Measurements from ENCODE around the gene KCNH2.
"Not testable (repeated sequence)": the region's sequence is repeated elsewhere in the genome, so short reads cannot be mapped to it uniquely, and the experiment has no call there.

Gene KCNH2, protein sequence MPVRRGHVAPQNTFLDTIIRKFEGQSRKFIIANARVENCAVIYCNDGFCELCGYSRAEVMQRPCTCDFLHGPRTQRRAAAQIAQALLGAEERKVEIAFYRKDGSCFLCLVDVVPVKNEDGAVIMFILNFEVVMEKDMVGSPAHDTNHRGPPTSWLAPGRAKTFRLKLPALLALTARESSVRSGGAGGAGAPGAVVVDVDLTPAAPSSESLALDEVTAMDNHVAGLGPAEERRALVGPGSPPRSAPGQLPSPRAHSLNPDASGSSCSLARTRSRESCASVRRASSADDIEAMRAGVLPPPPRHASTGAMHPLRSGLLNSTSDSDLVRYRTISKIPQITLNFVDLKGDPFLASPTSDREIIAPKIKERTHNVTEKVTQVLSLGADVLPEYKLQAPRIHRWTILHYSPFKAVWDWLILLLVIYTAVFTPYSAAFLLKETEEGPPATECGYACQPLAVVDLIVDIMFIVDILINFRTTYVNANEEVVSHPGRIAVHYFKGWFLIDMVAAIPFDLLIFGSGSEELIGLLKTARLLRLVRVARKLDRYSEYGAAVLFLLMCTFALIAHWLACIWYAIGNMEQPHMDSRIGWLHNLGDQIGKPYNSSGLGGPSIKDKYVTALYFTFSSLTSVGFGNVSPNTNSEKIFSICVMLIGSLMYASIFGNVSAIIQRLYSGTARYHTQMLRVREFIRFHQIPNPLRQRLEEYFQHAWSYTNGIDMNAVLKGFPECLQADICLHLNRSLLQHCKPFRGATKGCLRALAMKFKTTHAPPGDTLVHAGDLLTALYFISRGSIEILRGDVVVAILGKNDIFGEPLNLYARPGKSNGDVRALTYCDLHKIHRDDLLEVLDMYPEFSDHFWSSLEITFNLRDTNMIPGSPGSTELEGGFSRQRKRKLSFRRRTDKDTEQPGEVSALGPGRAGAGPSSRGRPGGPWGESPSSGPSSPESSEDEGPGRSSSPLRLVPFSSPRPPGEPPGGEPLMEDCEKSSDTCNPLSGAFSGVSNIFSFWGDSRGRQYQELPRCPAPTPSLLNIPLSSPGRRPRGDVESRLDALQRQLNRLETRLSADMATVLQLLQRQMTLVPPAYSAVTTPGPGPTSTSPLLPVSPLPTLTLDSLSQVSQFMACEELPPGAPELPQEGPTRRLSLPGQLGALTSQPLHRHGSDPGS

DNA sequence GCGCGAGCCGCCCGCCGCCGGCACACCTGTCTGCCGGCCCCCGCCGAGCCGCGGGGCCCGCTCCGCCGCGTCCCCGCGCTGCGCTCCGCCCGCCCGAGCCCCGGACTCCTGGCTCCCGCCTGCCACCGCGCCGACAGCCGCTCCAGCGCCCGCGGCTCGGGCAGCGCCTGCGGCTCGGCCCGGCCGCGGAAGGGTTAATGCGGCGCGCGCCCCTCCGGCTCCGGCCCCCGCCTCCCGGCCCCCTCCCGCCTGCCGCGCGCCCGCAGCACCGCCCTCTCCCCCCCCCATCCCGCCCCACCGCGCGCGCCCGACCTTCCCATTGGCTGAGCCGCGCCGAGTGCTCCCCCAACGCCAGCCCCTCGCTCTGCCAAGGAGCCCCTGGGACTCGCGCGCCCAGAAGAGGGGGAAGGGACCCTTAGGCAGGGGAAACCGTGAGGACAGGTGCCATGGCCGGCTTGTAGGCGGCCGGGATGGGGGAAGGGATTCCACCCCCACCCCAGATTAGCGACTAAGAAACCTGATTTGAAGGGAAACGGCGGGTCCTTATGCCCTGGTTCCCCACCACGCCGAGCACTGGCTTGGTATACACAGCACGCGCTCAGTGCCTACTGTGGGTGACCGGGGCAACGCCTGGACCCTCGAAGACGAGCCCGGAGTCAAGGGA is at the start of gene KCNH2:
TSS of gene KCNH2 (minus strand) at position 196 of the 664 bp plus-strand sequence. CDS start 408 bp downstream, outside the sequence.
- TF ChIP-seq, protein P1, sequence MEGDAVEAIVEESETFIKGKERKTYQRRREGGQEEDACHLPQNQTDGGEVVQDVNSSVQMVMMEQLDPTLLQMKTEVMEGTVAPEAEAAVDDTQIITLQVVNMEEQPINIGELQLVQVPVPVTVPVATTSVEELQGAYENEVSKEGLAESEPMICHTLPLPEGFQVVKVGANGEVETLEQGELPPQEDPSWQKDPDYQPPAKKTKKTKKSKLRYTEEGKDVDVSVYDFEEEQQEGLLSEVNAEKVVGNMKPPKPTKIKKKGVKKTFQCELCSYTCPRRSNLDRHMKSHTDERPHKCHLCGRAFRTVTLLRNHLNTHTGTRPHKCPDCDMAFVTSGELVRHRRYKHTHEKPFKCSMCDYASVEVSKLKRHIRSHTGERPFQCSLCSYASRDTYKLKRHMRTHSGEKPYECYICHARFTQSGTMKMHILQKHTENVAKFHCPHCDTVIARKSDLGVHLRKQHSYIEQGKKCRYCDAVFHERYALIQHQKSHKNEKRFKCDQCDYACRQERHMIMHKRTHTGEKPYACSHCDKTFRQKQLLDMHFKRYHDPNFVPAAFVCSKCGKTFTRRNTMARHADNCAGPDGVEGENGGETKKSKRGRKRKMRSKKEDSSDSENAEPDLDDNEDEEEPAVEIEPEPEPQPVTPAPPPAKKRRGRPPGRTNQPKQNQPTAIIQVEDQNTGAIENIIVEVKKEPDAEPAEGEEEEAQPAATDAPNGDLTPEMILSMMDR (IDR thresholded peaks at IDR 0.05; ENCODE audit: low read depth, low read length): no peak
- DNase-seq (ENCODE audit: extremely low read depth, low read depth): no peak

DNA sequence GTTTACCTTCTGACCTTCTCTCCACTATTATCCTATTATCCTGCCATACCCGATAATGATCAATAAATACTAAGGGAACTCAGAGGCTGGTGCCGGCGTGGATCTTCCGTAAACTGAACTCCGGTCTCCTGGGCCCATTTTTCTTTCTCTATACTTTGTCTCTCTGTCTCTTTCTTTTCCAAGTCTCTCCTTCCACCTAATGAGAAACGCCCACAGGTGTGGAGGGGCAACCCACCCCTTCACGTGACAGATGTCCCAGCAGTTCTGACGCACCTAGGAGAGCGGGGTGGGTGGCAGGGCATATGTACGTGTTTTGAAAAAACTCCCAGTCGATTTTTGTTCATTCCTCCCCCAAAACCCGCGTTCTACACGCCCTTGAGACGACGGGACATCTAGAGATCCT is 49.6 kb upstream of the KCNH2 start:
- not testable (repeated sequence) for DNase-seq (ENCODE audit: extremely low read depth, low read depth)

DNA sequence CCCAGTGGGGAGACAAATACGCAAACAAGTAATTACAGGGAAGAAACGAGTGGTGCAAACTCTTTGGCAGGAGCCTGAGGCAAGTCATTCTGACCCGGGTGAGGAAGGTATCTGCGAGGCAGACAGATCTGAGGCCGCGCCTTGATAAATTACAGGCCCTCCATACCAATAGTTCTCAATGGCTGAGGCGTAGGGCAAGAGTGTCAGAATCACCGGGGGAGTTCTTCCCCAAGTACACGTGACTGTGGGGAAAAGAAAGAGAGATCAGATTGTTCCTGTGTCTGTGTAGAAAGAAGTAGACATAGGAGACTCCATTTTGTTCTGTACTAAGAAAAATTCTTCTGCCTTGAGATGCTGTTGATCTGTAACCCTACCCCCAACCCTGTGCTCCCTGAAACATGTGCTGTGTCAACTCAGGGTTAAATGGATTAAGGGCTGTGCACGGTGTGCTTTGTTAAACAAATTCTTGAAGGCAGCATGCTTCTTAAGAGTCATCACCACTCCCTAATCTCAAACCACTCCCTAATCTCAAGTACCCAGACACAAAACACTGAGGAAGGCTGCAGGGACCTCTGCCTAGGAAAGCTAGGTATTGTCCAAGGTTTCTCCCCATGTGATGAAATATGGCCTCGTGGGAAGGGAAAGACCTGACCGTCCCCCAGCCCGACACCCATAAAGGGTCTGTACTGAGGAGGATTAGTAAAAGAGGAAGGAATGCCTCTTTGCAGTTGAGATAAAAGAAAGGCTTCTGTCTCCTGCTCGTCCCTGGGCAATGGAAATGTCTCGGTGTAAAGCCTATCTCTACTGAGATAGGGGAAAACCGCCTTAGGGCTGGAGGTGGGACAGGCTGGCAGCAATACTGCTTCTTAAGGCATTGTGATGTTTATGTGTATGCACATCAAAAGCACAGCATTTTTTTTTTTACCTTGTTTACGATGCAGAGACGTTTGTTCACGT is 48.9 kb upstream of the KCNH2 start:
- not testable (repeated sequence) for DNase-seq (ENCODE audit: extremely low read depth, low read depth)

DNA sequence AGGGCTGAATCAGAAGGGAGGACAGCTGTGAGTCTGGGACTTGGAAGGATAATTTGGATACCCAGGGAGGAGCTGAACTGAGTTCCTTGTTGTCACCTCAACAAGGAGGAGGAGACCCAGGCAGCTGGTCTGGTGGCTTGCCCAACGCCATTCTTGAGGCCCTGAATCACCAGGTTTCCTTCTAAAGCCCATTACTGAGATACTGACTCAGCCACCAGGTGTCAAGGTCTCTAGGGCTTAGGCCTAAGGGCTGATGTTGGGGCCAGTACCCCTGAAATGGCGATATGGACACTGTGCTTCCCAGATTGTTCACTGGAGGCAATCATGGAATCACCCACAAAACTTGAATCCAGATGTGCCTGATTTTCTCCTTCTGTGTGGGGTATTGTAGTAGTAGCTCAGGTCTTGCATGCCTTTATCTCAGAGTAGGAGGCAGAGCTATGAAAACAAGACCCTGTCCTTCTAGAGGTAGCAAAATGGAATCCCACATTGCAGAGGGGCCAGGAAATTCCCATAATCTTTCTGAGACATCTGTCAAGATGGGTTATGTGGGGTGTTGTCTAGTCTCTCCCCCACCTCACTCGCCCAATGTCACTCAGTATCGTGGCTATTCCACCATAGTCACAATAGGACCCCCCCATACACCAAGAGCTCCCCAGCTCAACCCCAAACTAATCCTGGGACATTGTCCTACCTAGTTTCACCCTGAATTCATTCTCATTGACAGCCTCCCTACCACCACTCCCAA is 48.0 kb upstream of the KCNH2 start:
- TF ChIP-seq, protein P1 (IDR thresholded peaks at IDR 0.05; ENCODE audit: low read depth, low read length): no peak
- no peak for DNase-seq (ENCODE audit: extremely low read depth, low read depth)

DNA sequence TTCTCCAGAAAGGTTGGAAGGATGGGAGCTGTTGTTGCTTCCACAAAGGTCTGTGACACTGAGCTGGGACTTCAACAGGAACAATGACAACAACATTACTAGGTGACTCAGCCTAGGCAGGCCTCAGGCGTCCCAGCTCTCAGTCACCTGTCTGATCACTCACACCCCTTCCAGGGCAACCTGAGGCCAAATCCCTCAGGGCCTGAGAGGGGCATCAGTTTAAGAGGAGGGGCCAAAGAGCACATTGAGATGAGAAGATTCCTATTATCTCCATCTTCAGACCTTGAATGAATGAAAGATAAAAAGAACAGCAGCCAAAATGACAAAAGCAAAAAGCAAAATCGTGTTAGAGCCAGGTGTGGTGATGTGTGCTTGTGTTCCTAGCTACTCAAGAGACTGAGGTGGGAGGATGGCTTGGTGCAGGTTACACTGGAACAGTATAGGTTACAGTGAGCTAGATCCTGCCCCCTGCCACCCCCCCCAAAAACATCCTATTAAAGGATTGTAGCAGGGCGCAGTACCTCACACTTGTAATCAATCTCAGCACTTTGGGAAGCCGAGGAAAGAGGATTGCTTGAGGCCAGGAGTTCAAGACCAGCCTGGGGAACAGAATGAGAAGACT is 46.4 kb upstream of the KCNH2 start, which contains the start of gene ATG9B:
TSS of gene ATG9B (minus strand) at position 60 of the 622 bp plus-strand sequence. CDS start 71 bp downstream, outside the sequence.
- no peak for DNase-seq (ENCODE audit: extremely low read depth, low read depth)
- TF ChIP-seq, protein P1 (IDR thresholded peaks at IDR 0.05; ENCODE audit: low read depth, low read length): no peak

DNA sequence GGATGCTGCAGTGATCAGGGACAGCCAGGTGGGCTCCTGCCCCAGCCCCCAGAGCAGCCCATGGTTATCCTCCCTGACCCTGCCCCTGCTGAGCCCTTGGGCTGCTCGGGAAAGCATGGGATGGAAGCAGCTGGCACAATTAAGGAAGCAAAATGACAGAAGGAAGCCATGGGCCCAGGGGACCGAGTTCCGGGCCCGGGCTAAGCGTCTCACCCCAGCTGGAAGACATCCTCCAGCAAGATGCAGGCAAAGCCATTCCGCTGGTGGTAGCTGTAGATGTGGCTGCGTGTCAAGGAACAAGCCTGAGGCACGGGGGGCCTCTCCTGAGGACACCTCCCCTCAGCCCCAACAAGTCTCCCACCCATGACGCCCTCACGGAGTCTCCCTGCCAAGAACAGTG is 45.1 kb upstream of the KCNH2 start:
- DNase-seq (ENCODE audit: extremely low read depth, low read depth): no peak
- TF ChIP-seq, protein P1 (IDR thresholded peaks at IDR 0.05; ENCODE audit: low read depth, low read length): no peak

Measured in AG09319 (cell line).